ENCODE results near the gene CHST14. TPM values are rescaled to one million over a fixed set of nuclear protein-coding genes. Genes with fewer than 3 reads are reported as not detected.

CHST14 gene
- total RNA-seq, 6 experiments from 2014 or later = 2.9 to 5.7 (median 4.8) TPM

- no peak overlapping the region for H3K4me3 ChIP-seq
- 56% methylated on average over 15 of the region's 20 CpGs for WGBS (ENCODE audit: insufficient coverage, low coverage, low lambda C conversion rate, missing lambda C conversion rate)
These were observed 35.6 kb upstream of the CHST14 start for GRCh38 chr15:40435023-40435709.

GRCh38 chr15:40435710-40436089 lies 35.1 kb upstream of the CHST14 start:
- Histone ChIP-seq H3K4me3 (peak overlapping the region; percentile 21 to 32 (median 23)), H3K9me3 (no peaks in the 10 kb centered on the region), H3K27me3 (no peaks in the 10 kb centered on the region), H3K4me1 (peaks cover 0 to 10% (median 2%) of the 10 kb centered on the region in 4 donors), H3K27ac (no peak overlapping the region), H3K36me3 (no peaks in the 10 kb centered on the region)
- TF ChIP-seq POLR2A (IDR thresholded peaks at IDR 0.05) (no peak), CTCF (IDR thresholded peaks at IDR 0.05) (no peak)
- DNase-seq (no peak), ATAC-seq (no peak)
- WGBS (ENCODE audit: insufficient coverage, low coverage, low lambda C conversion rate, missing lambda C conversion rate) = 12% methylated on average over 9 of the region's 15 CpGs
- intact Hi-C loops (cut with DNase I) = no loop called here

More at GRCh38 chr15:40435023-40435709, 35.6 kb upstream of the CHST14 start:
- H3K27me3 ChIP-seq = no peaks in the 10 kb centered on the region
- H3K4me1 ChIP-seq = peaks cover 0 to 10% (median 2%) of the 10 kb centered on the region in 4 donors
- TF ChIP-seq POLR2A (IDR thresholded peaks at IDR 0.05) = no peak
- no peak for TF ChIP-seq CTCF (IDR thresholded peaks at IDR 0.05)
- DNase-seq = no peak
- no peak overlapping the region for H3K27ac ChIP-seq
- H3K36me3 ChIP-seq = no peaks in the 10 kb centered on the region
- no peak for ATAC-seq
- no peaks in the 10 kb centered on the region for H3K9me3 ChIP-seq
- intact Hi-C loops (cut with DNase I) = no loop called here

- H3K9me3 ChIP-seq = no peaks in the 10 kb centered on the region
- peak overlapping the region; percentile 21 to 32 (median 23) for H3K4me3 ChIP-seq
- WGBS (ENCODE audit: insufficient coverage, low coverage, low lambda C conversion rate, missing lambda C conversion rate) = under 1% methylated on average over 12 of the region's 39 CpGs
- TF ChIP-seq CTCF (IDR thresholded peaks at IDR 0.05) = no peak
- no peak overlapping the region for H3K27ac ChIP-seq
- DNase-seq (no peak), ATAC-seq (no peak)
- no peaks in the 10 kb centered on the region for H3K36me3 ChIP-seq
- intact Hi-C loops (cut with DNase I) = no loop called here
- no peaks in the 10 kb centered on the region for H3K27me3 ChIP-seq
- H3K4me1 ChIP-seq = peaks cover 0 to 10% (median 2%) of the 10 kb centered on the region in 4 donors
These were observed 34.5 kb upstream of the CHST14 start for GRCh38 chr15:40436116-40436891.

- DNase-seq (no peak), ATAC-seq (no peak)
- no peaks in the 10 kb centered on the region for H3K9me3 ChIP-seq
- intact Hi-C loops (cut with DNase I) = no loop called here
- peaks cover 0 to 10% (median 2%) of the 10 kb centered on the region in 4 donors for H3K4me1 ChIP-seq
- H3K36me3 ChIP-seq = no peaks in the 10 kb centered on the region
- WGBS (ENCODE audit: insufficient coverage, low coverage, low lambda C conversion rate, missing lambda C conversion rate) = 8% methylated on average over 9 of the region's 17 CpGs
- no peaks in the 10 kb centered on the region for H3K27me3 ChIP-seq
- no peak overlapping the region for H3K27ac ChIP-seq
- no peak overlapping the region for H3K4me3 ChIP-seq
- TF ChIP-seq CTCF (IDR thresholded peaks at IDR 0.05) = no peak
- no peak for TF ChIP-seq POLR2A (IDR thresholded peaks at IDR 0.05)
These were observed 33.7 kb upstream of the CHST14 start for GRCh38 chr15:40436892-40437751.

Data from right lobe of liver (tissue), 6 donors.